ENCODE results near the gene HFE. TPM values are rescaled to one million over a fixed set of nuclear protein-coding genes. Genes with fewer than 3 reads are reported as not detected.

HFE gene
- total RNA-seq, 1 donor: 0.27 TPM

- DNase-seq (ENCODE audit: low read depth in 2 of 3, low spot score in 2 of 3): no peak
Measured at GRCh38 chr6:26130581-26131249, 43.5 kb downstream of the HFE start.

GRCh38 chr6:26131618-26132017 lies 44.4 kb downstream of the HFE start:
- DNase-seq (ENCODE audit: low read depth in 2 of 3, low spot score in 2 of 3): no peak

DNA sequence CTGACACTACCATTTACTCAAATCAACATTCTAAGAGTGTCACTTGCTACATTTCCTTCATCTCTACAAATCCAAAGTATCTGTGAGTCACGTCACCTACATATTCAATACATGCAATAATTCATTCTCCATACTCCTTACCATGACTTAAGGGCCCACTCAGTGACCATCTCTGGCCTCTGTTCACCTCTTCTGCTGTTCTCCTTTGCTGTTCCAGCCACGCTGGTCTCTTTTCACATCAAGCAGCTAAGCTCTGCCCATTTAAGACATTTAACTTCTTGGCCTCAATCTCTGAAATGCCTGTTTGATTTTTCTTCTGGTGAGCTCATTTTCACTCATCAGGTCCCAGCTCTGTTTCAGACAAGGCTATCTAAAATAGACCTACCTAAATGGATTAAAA lies 46.5 kb downstream of the HFE start:
- no peak for DNase-seq (ENCODE audit: low read depth in 2 of 3, low spot score in 2 of 3)

DNA sequence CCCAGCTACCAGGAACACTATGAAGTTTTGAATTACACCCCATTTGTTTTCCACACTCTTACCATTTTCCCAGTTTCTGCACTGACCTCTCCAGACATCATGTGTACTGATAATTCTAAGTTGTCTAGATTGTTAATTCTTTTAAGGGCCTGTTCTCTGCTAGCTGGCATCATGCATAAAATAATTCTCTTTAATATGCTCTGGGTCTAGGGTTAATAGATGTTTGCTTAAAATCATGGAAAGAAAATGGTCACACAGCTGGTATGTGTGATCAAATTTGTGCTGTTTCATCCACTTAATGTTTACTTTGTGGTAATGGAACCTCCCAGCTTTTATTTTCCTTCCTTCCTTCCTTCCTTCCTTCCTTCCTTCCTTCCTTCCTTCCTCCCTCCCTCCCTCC lies 49.1 kb downstream of the HFE start:
- no peak for DNase-seq (ENCODE audit: low read depth in 2 of 3, low spot score in 2 of 3)

DNA sequence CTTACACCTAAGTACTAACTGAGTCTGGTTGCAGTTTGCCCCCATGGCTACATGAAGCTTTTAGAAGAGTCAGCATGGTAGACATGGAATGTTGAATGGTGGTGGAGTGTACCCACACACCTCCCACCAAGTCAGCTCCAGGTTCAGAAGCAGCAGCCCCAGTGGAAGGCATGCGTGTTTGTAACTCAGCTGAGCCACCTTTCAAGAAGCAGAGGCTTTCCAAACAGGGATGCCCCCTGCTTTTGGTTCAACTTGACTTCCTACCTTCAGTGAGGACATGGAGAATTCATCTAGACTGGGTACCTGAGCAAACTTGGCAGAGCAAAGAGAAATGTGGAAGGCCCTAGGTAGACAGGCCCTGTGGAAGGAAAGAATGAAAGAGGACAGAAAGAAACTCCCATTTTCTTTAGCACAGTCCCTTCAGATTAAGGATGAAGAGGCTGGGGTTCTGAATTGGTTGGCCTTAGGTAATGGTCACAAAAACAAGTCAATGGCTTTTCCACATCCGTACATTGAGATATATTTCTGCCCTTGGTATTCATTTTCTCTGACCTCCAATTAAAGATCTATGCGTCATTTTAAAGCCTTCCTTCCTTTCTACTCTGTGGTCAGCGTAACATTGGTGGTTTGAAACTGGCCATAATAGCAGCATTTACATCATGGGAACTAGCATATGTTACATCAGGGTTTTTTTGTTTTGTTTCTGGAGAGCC lies 53.2 kb downstream of the HFE start:
- peak in 1 of 3 donors; percentile 58 for DNase-seq (ENCODE audit: low read depth in 2 of 3, low spot score in 2 of 3)

GRCh38 chr6:26140967-26141294 lies 53.7 kb downstream of the HFE start:
- no peak for DNase-seq (ENCODE audit: low read depth in 2 of 3, low spot score in 2 of 3)

DNA sequence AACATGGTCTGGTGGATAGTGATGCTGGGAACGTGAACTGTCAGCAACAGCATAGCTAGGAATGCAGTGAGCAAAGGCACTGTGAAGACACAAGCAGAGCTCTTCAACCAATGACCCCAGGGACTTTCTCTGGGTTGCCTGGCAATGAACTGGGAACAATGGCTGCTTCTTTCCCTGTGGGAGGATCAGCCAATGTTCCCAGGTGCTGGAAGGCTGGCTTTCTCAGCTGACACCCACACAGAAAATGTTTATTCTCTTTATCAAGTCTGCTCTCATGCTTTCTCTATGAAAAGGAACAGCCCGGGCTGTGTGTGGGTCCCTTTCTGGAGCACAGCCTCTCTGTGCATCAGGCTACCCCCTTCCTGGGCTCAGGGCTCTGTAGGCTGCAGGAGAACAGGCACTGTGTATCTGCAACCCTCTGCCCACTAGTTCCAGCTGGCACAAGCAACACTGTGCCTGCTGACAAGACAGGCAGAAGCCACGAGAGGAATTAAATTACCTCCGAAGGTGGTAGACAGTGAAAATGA lies 54.2 kb downstream of the HFE start:
- DNase-seq (ENCODE audit: low read depth in 2 of 3, low spot score in 2 of 3): peak in 1 of 3 donors; percentile 52

GRCh38 chr6:26142026-26142425 lies 54.8 kb downstream of the HFE start:
- DNase-seq (ENCODE audit: low read depth in 2 of 3, low spot score in 2 of 3): no peak

Other genes starting within 250 kb of the HFE start
- not detected for gene SLC17A3, start 213.2 kb upstream of the HFE start, total RNA-seq
- gene SLC17A2, start 156.7 kb upstream of the HFE start, total RNA-seq: not detected
- gene TRIM38, start 124.6 kb upstream of the HFE start, total RNA-seq: 4.8 TPM